ENCODE results near the gene ERICH3.
"Not testable (repeated sequence)": the region's sequence is repeated elsewhere in the genome, so short reads cannot be mapped to it uniquely, and the experiment has no call there.

The ERICH3 gene

GRCh38 chr1:74677926-74678325 lies 4.3 kb upstream of the ERICH3 start:
- H3K4me1 ChIP-seq (ENCODE audit: control insufficient read depth, low read depth, low read length) = peaks cover 13% of the 10 kb centered on the region
- no peak overlapping the region for H3K27ac ChIP-seq (ENCODE audit: low read length)
- peaks cover 9% of the 10 kb centered on the region for H3K27me3 ChIP-seq (ENCODE audit: control insufficient read depth, insufficient read depth, low read length)
- no peak overlapping the region for H3K9ac ChIP-seq (ENCODE audit: low read length)
- no peak overlapping the region for H3K4me3 ChIP-seq (ENCODE audit: low read length)
- H3K36me3 ChIP-seq (ENCODE audit: control insufficient read depth, low read depth, low read length) = no peaks in the 10 kb centered on the region
- H3K9me3 ChIP-seq (ENCODE audit: control insufficient read depth, low read depth, low read length) = no peaks in the 10 kb centered on the region

- Histone ChIP-seq H3K9ac (ENCODE audit: low read length) (no peak overlapping the region), H3K4me3 (ENCODE audit: low read length) (no peak overlapping the region), H3K9me3 (ENCODE audit: control insufficient read depth, low read depth, low read length) (peaks cover 2% of the 10 kb centered on the region), H3K27me3 (ENCODE audit: control insufficient read depth, insufficient read depth, low read length) (peaks cover 13% of the 10 kb centered on the region), H3K4me1 (ENCODE audit: control insufficient read depth, low read depth, low read length) (peaks cover 13% of the 10 kb centered on the region), H3K27ac (ENCODE audit: low read length) (no peak overlapping the region), H3K36me3 (ENCODE audit: control insufficient read depth, low read depth, low read length) (no peaks in the 10 kb centered on the region)
Measured at GRCh38 chr1:74674278-74675048, 871 bp upstream of the ERICH3 start.

- H3K9me3 ChIP-seq (ENCODE audit: control insufficient read depth, low read depth, low read length); H3K36me3 ChIP-seq (ENCODE audit: control insufficient read depth, low read depth, low read length); H3K27ac ChIP-seq (ENCODE audit: low read length); H3K9ac ChIP-seq (ENCODE audit: low read length); H3K4me3 ChIP-seq (ENCODE audit: low read length): not testable (repeated sequence)
- H3K27me3 ChIP-seq (ENCODE audit: control insufficient read depth, insufficient read depth, low read length) = peaks cover 13% of the 10 kb centered on the region
- H3K4me1 ChIP-seq (ENCODE audit: control insufficient read depth, low read depth, low read length) = peaks cover 13% of the 10 kb centered on the region
Measured at GRCh38 chr1:74670866-74671265, 2.7 kb downstream of the ERICH3 start.

- Histone ChIP-seq H3K9ac (ENCODE audit: low read length) (no peak overlapping the region), H3K27me3 (ENCODE audit: control insufficient read depth, insufficient read depth, low read length) (no peaks in the 10 kb centered on the region), H3K9me3 (ENCODE audit: control insufficient read depth, low read depth, low read length) (no peaks in the 10 kb centered on the region), H3K4me1 (ENCODE audit: control insufficient read depth, low read depth, low read length) (no peaks in the 10 kb centered on the region), H3K27ac (ENCODE audit: low read length) (no peak overlapping the region), H3K36me3 (ENCODE audit: control insufficient read depth, low read depth, low read length) (no peaks in the 10 kb centered on the region), H3K4me3 (ENCODE audit: low read length) (no peak overlapping the region)
Measured at GRCh38 chr1:74654708-74655107, 18.9 kb downstream of the ERICH3 start.

GRCh38 chr1:74652711-74653139 lies 20.9 kb downstream of the ERICH3 start:
- no peak overlapping the region for H3K9ac ChIP-seq (ENCODE audit: low read length)
- no peak overlapping the region for H3K27ac ChIP-seq (ENCODE audit: low read length)

GRCh38 chr1:74650561-74650960 lies 23.0 kb downstream of the ERICH3 start:
- Histone ChIP-seq H3K36me3 (ENCODE audit: control insufficient read depth, low read depth, low read length) (no peaks in the 10 kb centered on the region), H3K4me3 (ENCODE audit: low read length) (no peak overlapping the region), H3K9me3 (ENCODE audit: control insufficient read depth, low read depth, low read length) (no peaks in the 10 kb centered on the region), H3K4me1 (ENCODE audit: control insufficient read depth, low read depth, low read length) (no peaks in the 10 kb centered on the region), H3K27ac (ENCODE audit: low read length) (no peak overlapping the region), H3K9ac (ENCODE audit: low read length) (no peak overlapping the region), H3K27me3 (ENCODE audit: control insufficient read depth, insufficient read depth, low read length) (no peaks in the 10 kb centered on the region)

More at GRCh38 chr1:74652711-74653139, 20.9 kb downstream of the ERICH3 start:
- H3K9me3 ChIP-seq (ENCODE audit: control insufficient read depth, low read depth, low read length) = no peaks in the 10 kb centered on the region
- no peaks in the 10 kb centered on the region for H3K27me3 ChIP-seq (ENCODE audit: control insufficient read depth, insufficient read depth, low read length)
- H3K36me3 ChIP-seq (ENCODE audit: control insufficient read depth, low read depth, low read length) = no peaks in the 10 kb centered on the region
- no peaks in the 10 kb centered on the region for H3K4me1 ChIP-seq (ENCODE audit: control insufficient read depth, low read depth, low read length)
- H3K4me3 ChIP-seq (ENCODE audit: low read length) = no peak overlapping the region

GRCh38 chr1:74641876-74642275 lies 31.7 kb downstream of the ERICH3 start:
- Histone ChIP-seq H3K27me3 (ENCODE audit: control insufficient read depth, insufficient read depth, low read length) (no peaks in the 10 kb centered on the region), H3K36me3 (ENCODE audit: control insufficient read depth, low read depth, low read length) (no peaks in the 10 kb centered on the region), H3K9ac (ENCODE audit: low read length) (no peak overlapping the region), H3K9me3 (ENCODE audit: control insufficient read depth, low read depth, low read length) (no peaks in the 10 kb centered on the region), H3K27ac (ENCODE audit: low read length) (no peak overlapping the region), H3K4me1 (ENCODE audit: control insufficient read depth, low read depth, low read length) (no peaks in the 10 kb centered on the region), H3K4me3 (ENCODE audit: low read length) (no peak overlapping the region)

- Histone ChIP-seq H3K36me3 (ENCODE audit: control insufficient read depth, low read depth, low read length) (no peaks in the 10 kb centered on the region), H3K9ac (ENCODE audit: low read length) (no peak overlapping the region), H3K4me3 (ENCODE audit: low read length) (no peak overlapping the region), H3K4me1 (ENCODE audit: control insufficient read depth, low read depth, low read length) (no peaks in the 10 kb centered on the region), H3K27ac (ENCODE audit: low read length) (no peak overlapping the region), H3K27me3 (ENCODE audit: control insufficient read depth, insufficient read depth, low read length) (no peaks in the 10 kb centered on the region), H3K9me3 (ENCODE audit: control insufficient read depth, low read depth, low read length) (no peaks in the 10 kb centered on the region)
Measured at GRCh38 chr1:74641161-74641560, 32.4 kb downstream of the ERICH3 start.

- Histone ChIP-seq H3K4me3 (ENCODE audit: low read length) (no peak overlapping the region), H3K27ac (ENCODE audit: low read length) (no peak overlapping the region), H3K9me3 (ENCODE audit: control insufficient read depth, low read depth, low read length) (no peaks in the 10 kb centered on the region), H3K9ac (ENCODE audit: low read length) (no peak overlapping the region), H3K36me3 (ENCODE audit: control insufficient read depth, low read depth, low read length) (no peaks in the 10 kb centered on the region), H3K4me1 (ENCODE audit: control insufficient read depth, low read depth, low read length) (no peaks in the 10 kb centered on the region), H3K27me3 (ENCODE audit: control insufficient read depth, insufficient read depth, low read length) (no peaks in the 10 kb centered on the region)
Measured at GRCh38 chr1:74637296-74637695, 36.3 kb downstream of the ERICH3 start.

GRCh38 chr1:74629283-74629682 lies 44.3 kb downstream of the ERICH3 start:
- Histone ChIP-seq H3K27ac (ENCODE audit: low read length) (no peak overlapping the region), H3K4me3 (ENCODE audit: low read length) (no peak overlapping the region), H3K9ac (ENCODE audit: low read length) (no peak overlapping the region), H3K4me1 (ENCODE audit: control insufficient read depth, low read depth, low read length) (peaks cover 4% of the 10 kb centered on the region), H3K36me3 (ENCODE audit: control insufficient read depth, low read depth, low read length) (no peaks in the 10 kb centered on the region), H3K9me3 (ENCODE audit: control insufficient read depth, low read depth, low read length) (no peaks in the 10 kb centered on the region), H3K27me3 (ENCODE audit: control insufficient read depth, insufficient read depth, low read length) (no peaks in the 10 kb centered on the region)

- Histone ChIP-seq H3K9me3 (ENCODE audit: control insufficient read depth, low read depth, low read length) (no peaks in the 10 kb centered on the region), H3K4me1 (ENCODE audit: control insufficient read depth, low read depth, low read length) (no peaks in the 10 kb centered on the region), H3K27ac (ENCODE audit: low read length) (no peak overlapping the region), H3K27me3 (ENCODE audit: control insufficient read depth, insufficient read depth, low read length) (no peaks in the 10 kb centered on the region), H3K36me3 (ENCODE audit: control insufficient read depth, low read depth, low read length) (no peaks in the 10 kb centered on the region), H3K4me3 (ENCODE audit: low read length) (no peak overlapping the region), H3K9ac (ENCODE audit: low read length) (no peak overlapping the region)
Measured at GRCh38 chr1:74623716-74624115, 49.9 kb downstream of the ERICH3 start.

GRCh38 chr1:74620242-74620641 lies 53.4 kb downstream of the ERICH3 start:
- no peaks in the 10 kb centered on the region for H3K36me3 ChIP-seq (ENCODE audit: control insufficient read depth, low read depth, low read length)
- no peaks in the 10 kb centered on the region for H3K27me3 ChIP-seq (ENCODE audit: control insufficient read depth, insufficient read depth, low read length)
- H3K27ac ChIP-seq (ENCODE audit: low read length) = no peak overlapping the region
- no peak overlapping the region for H3K9ac ChIP-seq (ENCODE audit: low read length)
- H3K9me3 ChIP-seq (ENCODE audit: control insufficient read depth, low read depth, low read length) = no peaks in the 10 kb centered on the region
- H3K4me1 ChIP-seq (ENCODE audit: control insufficient read depth, low read depth, low read length) = no peaks in the 10 kb centered on the region
- no peak overlapping the region for H3K4me3 ChIP-seq (ENCODE audit: low read length)
